Upper lobe of right lung (tissue), 1 donor: ENCODE results near the gene SCMH1. TPM values are rescaled to one million over a fixed set of nuclear protein-coding genes. Genes with fewer than 3 reads are reported as not detected.

Experiments used
- ATAC-seq: fragments of 200-7000 bp; cut with Tn5 transposase; one replicate; pipeline ENCODE4 v1.9.1; 2020; ENCODE audit warnings: mild to moderate bottlenecking, moderate library complexity
- DNase-seq: peaks from one replicate; pipeline ENCODE4 v3.0.0-alpha.2; 2020
- H3K27ac ChIP-seq: fragments of 200-600 bp; one replicate; pipeline ENCODE4 v1.8.0; 2022
- H3K27me3 ChIP-seq: fragments of 200-600 bp; one replicate; pipeline ENCODE4 v1.8.0; 2022; ENCODE audit warnings: mild to moderate bottlenecking
- H3K36me3 ChIP-seq: fragments of 200-600 bp; one replicate; pipeline ENCODE4 v1.8.0; 2022
- H3K4me1 ChIP-seq: fragments of 200-600 bp; one replicate; pipeline ENCODE4 v1.8.0; 2022
- H3K4me3 ChIP-seq: fragments of 200-600 bp; one replicate; pipeline ENCODE4 v1.8.0; 2022; ENCODE audit warnings: mild to moderate bottlenecking
- H3K9me3 ChIP-seq: fragments of 200-600 bp; one replicate; pipeline ENCODE4 v1.8.0; 2022
- CTCF ChIP-seq: fragments of 200-600 bp; IDR thresholded peaks from one replicate; pipeline ENCODE4 v1.8.0; 2022; ENCODE audit warnings: antibody characterized with exemption
- intact Hi-C: fragments of 100-400 bp; cut with DNase I; formaldehyde crosslinking; loops from one replicate; pipeline ENCODE4 v1.11.0; 2022
- total RNA-seq: library from RNA; stranded (reverse); fragmentation: NEBNext Ultra II Directional; extraction: Animal tissue kit (Norgen Biotek cat#: 25700); gene quantifications from one replicate; pipeline ENCODE4 v1.2.1, GENCODE V29; 2021
- donor health status: DM: no; HTN: yes; CAD: no; lungs with severe emphysema.

The SCMH1 gene
- total RNA-seq, 1 donor from 2014 or later, result 37.2 TPM

- H3K9me3 ChIP-seq, result no peaks in the 10 kb centered on the region
- no peaks in the 10 kb centered on the region for H3K27me3 ChIP-seq
- H3K4me3 ChIP-seq, result peak overlapping the region; percentile 8
- intact Hi-C loops, result no loop called here
- peak overlapping the region; percentile 47 for H3K27ac ChIP-seq
- ATAC-seq, result peak; percentile 82
- TF ChIP-seq CTCF, result no peak
- peaks cover 10% of the 10 kb centered on the region for H3K4me1 ChIP-seq
- H3K36me3 ChIP-seq, result no peaks in the 10 kb centered on the region
- DNase-seq, result peak; percentile 79
These were observed 221.5 kb downstream of the SCMH1 start for GRCh38 chr1:41020654-41021053.

GRCh38 chr1:41020109-41020576 is 222.0 kb downstream of the SCMH1 start:
- peak overlapping the region; percentile 8 for H3K4me3 ChIP-seq
- DNase-seq (peak; percentile 91), ATAC-seq (peak; percentile 87)
- no peaks in the 10 kb centered on the region for H3K36me3 ChIP-seq
- H3K27ac ChIP-seq, result peak overlapping the region; percentile 47
- intact Hi-C loops, result no loop called here
- peaks cover 10% of the 10 kb centered on the region for H3K4me1 ChIP-seq
- no peaks in the 10 kb centered on the region for H3K9me3 ChIP-seq
- no peak for TF ChIP-seq CTCF
- H3K27me3 ChIP-seq, result no peaks in the 10 kb centered on the region

- DNase-seq (no peak), ATAC-seq (no peak)
- H3K4me1 ChIP-seq, result peaks cover 13% of the 10 kb centered on the region
- H3K36me3 ChIP-seq, result no peaks in the 10 kb centered on the region
- intact Hi-C loops, result no loop called here
- H3K27ac ChIP-seq, result no peak overlapping the region
- no peaks in the 10 kb centered on the region for H3K9me3 ChIP-seq
- H3K4me3 ChIP-seq, result no peak overlapping the region
- no peaks in the 10 kb centered on the region for H3K27me3 ChIP-seq
- no peak for TF ChIP-seq CTCF
These were observed 222.8 kb downstream of the SCMH1 start for GRCh38 chr1:41019353-41019745.

- no peak overlapping the region for H3K27ac ChIP-seq
- ATAC-seq (no peak), DNase-seq (no peak)
- H3K27me3 ChIP-seq, result no peaks in the 10 kb centered on the region
- peaks cover under 1% of the 10 kb centered on the region for H3K36me3 ChIP-seq
- H3K9me3 ChIP-seq, result no peaks in the 10 kb centered on the region
- intact Hi-C loops, result no loop called here
- H3K4me1 ChIP-seq, result peaks cover 24% of the 10 kb centered on the region
- H3K4me3 ChIP-seq, result no peak overlapping the region
- no peak for TF ChIP-seq CTCF
These were observed 224.1 kb downstream of the SCMH1 start for GRCh38 chr1:41018018-41018410.

- H3K27ac ChIP-seq, result no peak overlapping the region
- intact Hi-C loops, result no loop called here
- TF ChIP-seq CTCF, result no peak
- H3K4me3 ChIP-seq, result no peak overlapping the region
- H3K9me3 ChIP-seq, result no peaks in the 10 kb centered on the region
- H3K4me1 ChIP-seq, result peaks cover 24% of the 10 kb centered on the region
- DNase-seq (no peak), ATAC-seq (no peak)
- peaks cover 7% of the 10 kb centered on the region for H3K36me3 ChIP-seq
- no peaks in the 10 kb centered on the region for H3K27me3 ChIP-seq
These were observed 224.7 kb downstream of the SCMH1 start for GRCh38 chr1:41017141-41018017.
